NCI-H2029 (cell line): Measurements from ENCODE around the gene TSPAN8.
"Not testable (repeated sequence)": the region's sequence is repeated elsewhere in the genome, so short reads cannot be mapped to it uniquely, and the experiment has no call there.

Experiments used
- DNase-seq: peaks from one replicate; lab custom pipeline; 2025; lab: John Stamatoyannopoulos, UW

The TSPAN8 gene

DNA sequence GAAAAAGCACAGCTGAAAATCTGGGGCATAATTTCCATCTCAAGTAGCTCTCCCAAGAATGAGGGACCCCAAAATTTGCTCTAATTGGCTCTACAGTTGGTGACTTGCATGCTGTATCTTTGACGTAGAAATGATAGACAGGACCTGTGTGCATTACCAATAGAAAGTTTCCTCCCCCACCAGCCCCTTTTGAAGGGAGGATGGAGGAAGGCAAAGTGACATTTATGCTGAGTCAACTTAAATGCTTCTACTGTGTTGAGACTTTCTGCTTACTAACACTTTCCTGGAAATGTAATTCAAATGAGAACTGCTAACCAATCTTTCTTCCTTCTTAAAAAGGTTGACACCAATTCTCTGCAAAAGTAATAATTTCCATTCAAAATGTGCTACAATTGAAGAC is 31.9 kb downstream of the TSPAN8 start:
- no peak for DNase-seq

DNA sequence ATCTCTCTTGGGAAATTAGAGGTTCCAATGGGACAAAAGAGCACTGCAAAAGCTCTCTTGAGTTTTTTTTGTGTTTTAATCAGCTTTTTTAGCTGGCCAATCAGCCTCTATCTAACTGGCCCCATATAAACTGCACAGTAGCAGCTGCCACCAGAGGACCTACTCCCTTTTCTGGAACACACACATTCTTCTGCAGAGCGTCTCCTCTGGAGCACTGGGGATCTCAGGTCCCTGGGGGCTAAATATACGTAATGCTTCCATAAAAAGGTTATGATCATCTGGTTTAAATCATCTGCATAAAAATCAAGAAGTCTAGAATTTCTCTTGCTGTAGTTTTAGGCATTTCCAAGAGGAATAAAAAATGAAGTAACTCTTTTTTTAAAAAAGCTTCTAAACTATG is 32.3 kb downstream of the TSPAN8 start:
- DNase-seq, result no peak

DNA sequence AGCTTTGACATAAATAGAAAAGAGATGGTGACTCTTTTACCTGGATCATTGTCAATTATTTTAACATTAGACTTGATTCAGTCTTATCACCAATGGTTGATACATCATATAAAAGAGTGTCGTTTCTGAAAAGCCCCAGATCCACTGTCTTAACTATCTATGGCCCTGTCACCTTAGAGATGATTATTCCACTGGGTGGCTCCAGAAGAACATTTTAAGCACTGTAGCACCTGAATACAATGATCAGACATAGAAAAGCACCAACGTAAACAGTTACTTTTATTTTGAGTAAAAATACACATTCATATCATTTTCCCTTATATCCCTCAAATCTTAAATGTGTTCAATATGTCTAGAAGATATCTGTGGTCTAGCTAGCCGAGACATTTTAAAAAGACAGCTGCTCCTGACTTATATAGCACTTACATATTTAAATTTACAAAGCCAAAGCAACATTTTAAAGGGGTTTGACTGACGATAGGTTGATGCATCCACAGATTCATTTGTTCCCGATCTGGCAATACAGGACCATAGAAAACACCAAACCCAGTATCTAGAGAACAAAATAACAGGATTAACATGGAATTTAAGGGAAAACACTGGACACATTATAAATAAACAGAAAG is 32.9 kb downstream of the TSPAN8 start:
- no peak for DNase-seq

DNA sequence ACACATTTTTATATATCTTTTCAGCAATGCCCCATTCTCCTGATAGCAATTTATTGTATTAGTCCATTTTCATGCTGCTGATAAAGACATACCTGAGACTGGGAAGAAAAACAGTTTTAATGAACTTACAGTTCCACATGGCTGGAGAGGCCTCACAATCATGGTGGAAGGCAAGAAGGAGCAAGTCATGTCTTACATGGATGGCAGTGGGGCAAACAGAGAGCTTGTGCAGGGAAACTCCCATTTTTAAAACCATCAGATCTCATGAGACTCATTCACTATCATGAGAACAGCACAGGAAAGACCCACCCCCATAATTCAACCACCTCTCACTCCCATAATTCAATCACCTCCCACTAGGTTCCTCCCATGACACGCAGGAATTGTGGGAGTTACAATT is 44.7 kb downstream of the TSPAN8 start:
- not testable (repeated sequence) for DNase-seq

DNA sequence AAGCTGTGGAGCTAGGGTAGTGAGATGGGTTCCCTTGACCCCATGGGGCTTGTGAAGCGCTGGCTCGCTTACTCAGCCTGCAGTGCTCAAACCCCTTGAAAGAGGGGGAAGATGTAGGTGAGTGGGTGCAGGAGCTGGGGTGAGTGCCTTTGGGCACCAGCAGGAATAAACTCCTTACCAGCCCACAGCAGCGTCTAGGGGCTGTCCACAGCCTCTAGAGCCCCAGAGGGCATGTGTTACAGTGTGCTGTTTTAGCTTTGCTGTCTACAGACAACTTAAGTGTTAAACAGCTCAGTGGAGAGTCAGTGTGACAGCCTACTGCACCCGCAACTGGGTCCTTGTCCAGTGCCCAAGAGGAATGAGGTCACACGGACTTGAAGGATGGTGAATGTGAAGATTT is 48.0 kb downstream of the TSPAN8 start:
- no peak for DNase-seq

DNA sequence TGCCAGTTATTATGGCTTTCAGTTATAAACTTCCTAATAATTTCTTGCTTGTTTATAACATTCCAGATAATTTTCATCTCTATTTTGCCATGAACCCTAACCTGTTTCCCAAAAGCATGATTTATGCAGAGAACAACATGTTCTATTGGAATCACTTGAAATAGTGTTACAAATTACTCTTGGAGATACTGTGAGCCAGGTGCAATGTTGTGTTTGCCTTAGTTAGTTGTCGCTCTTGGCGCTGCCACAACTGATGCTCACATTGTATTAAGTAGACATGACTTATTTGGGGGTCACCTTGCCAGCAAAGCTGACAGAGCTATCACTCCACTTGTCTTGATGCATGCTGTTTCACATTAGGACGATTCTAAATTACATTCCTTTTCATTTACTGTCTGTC is 49.4 kb downstream of the TSPAN8 start:
- no peak for DNase-seq

DNA sequence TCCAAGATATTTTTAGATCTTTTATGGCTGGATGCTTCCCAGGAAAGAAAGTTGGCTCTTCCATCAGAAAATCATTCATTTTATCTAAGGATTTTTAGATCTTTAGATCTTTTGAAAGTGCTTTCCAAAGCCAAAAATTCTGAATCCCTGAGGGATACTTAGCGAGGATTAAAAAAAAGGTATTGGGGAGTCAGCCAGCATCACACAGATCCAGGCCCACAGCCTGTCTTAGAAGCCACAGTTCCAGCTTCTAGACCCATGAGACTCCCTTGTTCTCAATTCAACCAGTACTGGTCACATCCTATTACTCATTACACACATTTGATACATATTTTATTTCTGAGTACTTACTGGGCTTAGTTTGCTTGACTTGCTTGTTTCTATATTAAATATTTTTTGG is 49.9 kb downstream of the TSPAN8 start:
- DNase-seq, result no peak

DNA sequence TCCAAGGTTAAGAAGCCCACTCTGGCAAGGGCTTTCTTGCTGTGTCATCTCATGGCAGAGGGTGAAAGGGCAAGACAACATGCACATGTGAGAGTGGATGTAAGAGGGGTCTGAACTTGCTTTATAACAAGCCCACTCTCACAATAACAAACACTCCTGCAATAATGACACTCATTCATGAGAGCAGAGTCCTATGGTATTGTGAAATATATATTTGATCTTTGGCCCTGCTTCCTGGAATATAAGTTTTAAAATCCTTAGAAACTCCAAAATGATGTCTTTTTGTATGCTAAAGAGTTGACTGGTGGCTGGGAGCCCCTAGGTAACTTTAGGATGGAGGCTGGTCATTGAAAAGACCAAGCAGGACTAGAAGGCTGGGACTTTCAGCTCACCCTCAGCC is 51.8 kb downstream of the TSPAN8 start:
- no peak for DNase-seq

DNA sequence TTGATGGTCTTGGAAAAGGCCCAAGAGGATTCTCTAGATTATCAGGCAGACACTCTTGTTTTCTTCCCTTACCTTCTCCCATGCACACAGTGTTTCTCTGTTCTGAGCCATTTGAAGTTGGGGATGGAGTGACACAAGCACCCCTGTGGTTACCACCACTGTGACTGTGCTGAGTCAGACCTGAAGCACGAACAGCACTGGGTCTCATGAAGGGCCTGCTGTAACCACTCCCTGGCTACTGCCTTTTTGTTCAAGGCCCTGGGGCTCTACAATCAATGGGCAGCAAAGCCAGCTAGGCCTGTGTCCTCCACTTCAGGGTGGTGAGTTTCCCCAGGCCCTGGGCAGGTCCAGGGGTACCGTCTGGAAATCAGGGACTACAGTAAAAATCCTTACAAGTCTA is 65.5 kb downstream of the TSPAN8 start:
- no peak for DNase-seq

DNA sequence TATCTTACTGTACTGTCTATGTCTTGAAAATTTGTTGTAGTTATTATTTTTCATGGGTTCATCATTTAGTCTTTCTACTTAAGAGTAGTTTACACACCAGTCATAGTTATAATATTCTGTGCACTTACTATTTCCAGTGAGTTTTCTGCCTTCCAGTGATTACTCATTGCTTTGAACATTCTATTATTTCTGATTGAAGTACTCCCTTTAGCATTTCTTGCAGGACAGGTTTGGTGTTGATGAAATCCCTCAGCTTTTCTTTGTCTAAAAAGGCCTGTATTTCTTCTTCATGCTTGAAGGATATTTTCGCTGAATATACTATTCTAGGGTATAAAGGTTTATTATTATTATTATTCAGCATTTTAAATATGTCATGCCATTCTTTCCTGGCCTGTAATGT is 66.8 kb downstream of the TSPAN8 start:
- DNase-seq, result no peak

DNA sequence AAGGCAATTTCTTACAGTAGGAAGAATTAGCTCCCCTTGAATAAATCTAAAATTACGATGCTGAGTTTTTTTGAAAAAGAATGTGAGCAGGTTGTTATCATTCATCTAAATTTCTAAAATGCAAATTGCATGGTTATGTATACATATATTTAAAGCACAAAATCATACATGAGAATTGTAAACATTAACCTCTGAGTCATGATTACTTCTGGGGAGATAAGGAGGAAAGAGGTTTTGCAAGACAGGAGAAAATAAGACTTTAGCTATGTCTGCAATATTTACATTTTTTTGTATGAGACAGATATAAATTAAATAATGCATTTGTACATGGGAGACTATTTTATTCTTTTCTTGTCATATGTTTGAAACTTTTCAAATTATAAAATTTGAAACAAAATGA is 72.2 kb downstream of the TSPAN8 start:
- no peak for DNase-seq

DNA sequence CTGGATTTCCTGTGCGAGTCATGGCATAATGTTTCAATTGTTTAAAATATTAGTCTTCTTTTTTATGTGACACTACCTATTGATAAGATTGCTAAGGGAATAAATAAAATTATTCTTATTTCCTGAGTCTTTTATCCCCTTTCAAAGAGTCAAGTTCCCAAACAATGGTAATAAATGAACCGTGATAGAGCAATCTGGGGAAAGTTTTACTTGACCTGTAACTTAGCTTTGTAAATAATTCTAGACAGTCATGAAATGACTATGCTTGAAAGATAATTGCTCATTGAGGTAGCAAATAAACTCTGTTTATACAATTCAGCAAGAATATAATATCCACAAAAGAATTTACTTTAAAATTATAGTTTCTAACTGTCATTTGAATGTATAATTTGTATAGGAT is 82.1 kb downstream of the TSPAN8 start:
- no peak for DNase-seq
